Upper lobe of right lung (tissue), 1 donor: ENCODE results near the gene GPR152. TPM values are rescaled to one million over a fixed set of nuclear protein-coding genes. Genes with fewer than 3 reads are reported as not detected.

Experiments used
- ATAC-seq: fragments of 200-7000 bp; cut with Tn5 transposase; one replicate; pipeline ENCODE4 v1.9.1; 2020; ENCODE audit warnings: mild to moderate bottlenecking, moderate library complexity
- DNase-seq: peaks from one replicate; pipeline ENCODE4 v3.0.0-alpha.2; 2020
- H3K27ac ChIP-seq: fragments of 200-600 bp; one replicate; pipeline ENCODE4 v1.8.0; 2022
- H3K27me3 ChIP-seq: fragments of 200-600 bp; one replicate; pipeline ENCODE4 v1.8.0; 2022; ENCODE audit warnings: mild to moderate bottlenecking
- H3K36me3 ChIP-seq: fragments of 200-600 bp; one replicate; pipeline ENCODE4 v1.8.0; 2022
- H3K4me1 ChIP-seq: fragments of 200-600 bp; one replicate; pipeline ENCODE4 v1.8.0; 2022
- H3K4me3 ChIP-seq: fragments of 200-600 bp; one replicate; pipeline ENCODE4 v1.8.0; 2022; ENCODE audit warnings: mild to moderate bottlenecking
- H3K9me3 ChIP-seq: fragments of 200-600 bp; one replicate; pipeline ENCODE4 v1.8.0; 2022
- CTCF ChIP-seq: fragments of 200-600 bp; IDR thresholded peaks from one replicate; pipeline ENCODE4 v1.8.0; 2022; ENCODE audit warnings: antibody characterized with exemption
- intact Hi-C: fragments of 100-400 bp; cut with DNase I; formaldehyde crosslinking; loops from one replicate; pipeline ENCODE4 v1.11.0; 2022
- microRNA-seq: library from miRNA; unstranded; fragments of <30 nt; microRNA quantifications from one replicate; pipeline ENCODE4 v1.2.0, GENCODE V29; 2020; ENCODE audit warnings: borderline microRNAs expressed
- total RNA-seq: library from RNA; stranded (reverse); fragmentation: NEBNext Ultra II Directional; extraction: Animal tissue kit (Norgen Biotek cat#: 25700); gene quantifications from one replicate; pipeline ENCODE4 v1.2.1, GENCODE V29; 2021
- donor health status: DM: no; HTN: yes; CAD: no; lungs with severe emphysema.

Gene GPR152
- total RNA-seq, 1 donor from 2014 or later: not detected

GRCh38 chr11:67401495-67402191, 50.9 kb downstream of the GPR152 start, which contains the start of gene PPP1CA:
Gene PPP1CA, minus strand, starts transcription at chr11:67401858. Its CDS starts 76 bp downstream, at chr11:67401782.
- DNase-seq: peak; percentile 96
- intact Hi-C loops: loop anchor here (10.0 kb wide), 1 partner anchor 103 kb away; the partner anchor contains the start of genes CDK2AP2 and PITPNM1

More at GRCh38 chr11:67401495-67402191, 50.9 kb downstream of the GPR152 start, which contains the start of gene PPP1CA:
- H3K27ac ChIP-seq: peak within 1 kb of the TSS; percentile 93
- TF ChIP-seq CTCF: peak; percentile 23
- ATAC-seq: peak; percentile 93
- peak within 1 kb of the TSS; percentile 98 for H3K4me3 ChIP-seq
- H3K27me3 ChIP-seq: no peaks in the 10 kb centered on the region
- no peaks in the 10 kb centered on the region for H3K9me3 ChIP-seq
- H3K4me1 ChIP-seq: peaks cover 44% of the 10 kb centered on the region
- peaks cover 40% of the 10 kb centered on the region for H3K36me3 ChIP-seq

Small RNAs within 50 kb of the gene (microRNA-seq; reads per million reads assigned to microRNA genes)
- not detected for gene MIR6752

Other genes starting within 250 kb of the GPR152 start
- 98.4 TPM for gene GRK2, start 186.3 kb downstream of the GPR152 start, total RNA-seq
- 59.4 TPM for gene ANKRD13D, start 163.4 kb downstream of the GPR152 start, total RNA-seq
- gene SSH3, start 149.2 kb downstream of the GPR152 start, total RNA-seq: 36.4 TPM
- 69.3 TPM for gene POLD4, start 99.2 kb downstream of the GPR152 start, total RNA-seq
- 4.0 TPM for gene CLCF1, start 79.1 kb downstream of the GPR152 start, total RNA-seq
- gene RAD9A, start 60.7 kb downstream of the GPR152 start, total RNA-seq: 20.7 TPM
- 134 TPM for gene PPP1CA, start 50.9 kb downstream of the GPR152 start, total RNA-seq
- gene TBC1D10C, start 48.6 kb downstream of the GPR152 start, total RNA-seq: 26.8 TPM
- gene CARNS1, start 37.1 kb downstream of the GPR152 start, total RNA-seq: 2.7 TPM
- gene RPS6KB2, start 24.2 kb downstream of the GPR152 start, total RNA-seq: 40.0 TPM
- gene PTPRCAP, start 15.0 kb downstream of the GPR152 start, total RNA-seq: 17.7 TPM
- gene CORO1B, start 9.3 kb downstream of the GPR152 start, total RNA-seq: 132 TPM
- gene CABP4, start 2.6 kb upstream of the GPR152 start, total RNA-seq: 3.2 TPM
- 46.9 TPM for gene TMEM134, start 16.5 kb upstream of the GPR152 start, total RNA-seq
- 87.0 TPM for gene AIP, start 30.3 kb upstream of the GPR152 start, total RNA-seq
- 38.2 TPM for gene PITPNM1, start 52.6 kb upstream of the GPR152 start, total RNA-seq
- 84.2 TPM for gene CDK2AP2, start 55.4 kb upstream of the GPR152 start, total RNA-seq
- gene CABP2, start 70.7 kb upstream of the GPR152 start, total RNA-seq: not detected
- 751 TPM for gene GSTP1, start 131.1 kb upstream of the GPR152 start, total RNA-seq
- gene NDUFV1, start 154.2 kb upstream of the GPR152 start, total RNA-seq: 141 TPM
- gene NUDT8, start 177.2 kb upstream of the GPR152 start, total RNA-seq: 12.2 TPM
- not detected for gene TBX10, start 187.0 kb upstream of the GPR152 start, total RNA-seq
- 0.32 TPM for gene ACY3, start 198.0 kb upstream of the GPR152 start, total RNA-seq
- 1.3 TPM for gene ALDH3B2, start 221.9 kb upstream of the GPR152 start, total RNA-seq